ENCODE data around the gene ZFP62.

ZFP62 gene

GRCh38 chr5:180808461-180809000 lies 52.5 kb downstream of the ZFP62 start:
- no peak for DNase-seq

DNA sequence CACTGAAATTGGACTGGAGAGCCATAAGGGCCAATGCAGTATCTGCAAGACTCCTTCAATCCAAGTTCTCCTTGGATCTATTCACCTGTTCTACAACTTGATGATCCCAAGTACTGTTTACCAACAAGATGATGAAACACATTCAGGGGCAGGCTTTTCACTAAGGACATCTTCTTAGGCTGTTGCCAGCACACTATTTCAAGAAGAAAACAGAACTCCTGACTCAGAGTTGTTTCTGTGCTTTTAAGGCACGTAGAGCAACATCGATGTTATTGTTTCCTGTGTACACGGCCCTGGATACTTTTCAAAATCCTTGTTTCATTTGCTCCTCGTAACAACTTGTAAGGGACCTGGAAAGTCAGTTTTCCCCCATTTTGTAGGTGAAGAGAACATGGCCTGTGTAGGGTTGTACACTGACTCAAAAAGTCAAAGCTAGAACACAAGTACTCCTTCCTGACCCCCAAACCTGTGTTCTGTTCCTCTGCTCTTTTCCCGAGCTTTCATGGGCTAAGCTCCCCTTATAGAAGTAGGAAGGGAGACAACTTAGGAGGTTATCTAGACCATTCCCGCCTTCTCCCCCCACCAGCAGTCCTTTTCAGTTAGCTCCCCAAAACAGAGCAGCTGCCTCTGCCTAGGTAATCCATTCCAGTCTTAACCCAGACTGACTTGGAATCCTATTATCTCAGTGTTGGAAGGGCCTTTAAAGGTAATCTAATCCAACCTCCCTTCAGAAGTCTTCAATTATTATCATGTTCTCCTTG lies 53.2 kb downstream of the ZFP62 start:
- DNase-seq: no peak

GRCh38 chr5:180807046-180807445 lies 54.0 kb downstream of the ZFP62 start:
- DNase-seq: no peak

- DNase-seq: no peak
Measured at GRCh38 chr5:180806351-180807011, 54.6 kb downstream of the ZFP62 start.

- no peak for DNase-seq
Measured at GRCh38 chr5:180804129-180804618, 56.9 kb downstream of the ZFP62 start.

- peak in 3 of 4 experiments; percentile 37 to 72 (median 55) for DNase-seq
Measured at GRCh38 chr5:180803181-180804128, 57.6 kb downstream of the ZFP62 start.

- peak in 3 of 4 experiments; percentile 43 to 72 (median 47) for DNase-seq
Measured at GRCh38 chr5:180802325-180803180, 58.5 kb downstream of the ZFP62 start, which contains the start of gene MGAT1. MGAT1 (minus strand) TSS chr5:180802806; CDS start chr5:180792971, 9,835 bp downstream.

DNA sequence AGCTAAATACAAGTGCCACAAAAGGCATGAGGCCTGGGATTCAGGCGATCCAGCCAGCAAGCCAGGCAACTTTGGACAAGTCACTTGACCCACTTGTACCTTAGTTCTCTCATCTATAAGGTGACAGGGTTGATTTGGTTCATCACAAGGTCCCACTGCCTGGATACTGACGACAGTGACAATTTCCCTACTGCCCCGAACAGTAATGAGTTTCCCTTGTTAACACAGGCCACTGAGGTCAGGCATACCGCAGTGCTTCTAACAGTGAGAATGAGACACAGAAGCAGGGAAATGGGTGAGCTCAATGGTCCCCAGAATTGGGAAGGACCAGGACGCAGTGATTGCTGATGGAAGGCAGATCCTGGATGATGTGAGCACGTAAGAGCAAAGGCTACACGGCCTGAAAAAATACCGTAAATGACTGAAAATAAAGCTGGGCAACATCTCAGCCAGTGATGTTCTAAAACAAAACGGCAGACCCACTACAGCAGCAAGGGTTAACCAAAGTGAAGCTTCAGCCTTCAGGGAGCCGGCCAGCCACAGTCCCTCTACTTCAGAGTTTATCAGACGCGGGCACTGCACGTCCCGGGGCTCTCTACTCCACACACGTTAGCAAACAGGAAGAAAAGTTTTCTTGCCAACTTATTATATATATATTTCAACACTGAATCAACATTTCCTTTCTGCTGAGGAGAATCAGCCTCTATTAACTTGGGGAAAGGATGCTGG lies 59.3 kb downstream of the ZFP62 start:
- no peak for DNase-seq

- no peak for DNase-seq
Measured at GRCh38 chr5:180799902-180800801, 60.9 kb downstream of the ZFP62 start.

DNA sequence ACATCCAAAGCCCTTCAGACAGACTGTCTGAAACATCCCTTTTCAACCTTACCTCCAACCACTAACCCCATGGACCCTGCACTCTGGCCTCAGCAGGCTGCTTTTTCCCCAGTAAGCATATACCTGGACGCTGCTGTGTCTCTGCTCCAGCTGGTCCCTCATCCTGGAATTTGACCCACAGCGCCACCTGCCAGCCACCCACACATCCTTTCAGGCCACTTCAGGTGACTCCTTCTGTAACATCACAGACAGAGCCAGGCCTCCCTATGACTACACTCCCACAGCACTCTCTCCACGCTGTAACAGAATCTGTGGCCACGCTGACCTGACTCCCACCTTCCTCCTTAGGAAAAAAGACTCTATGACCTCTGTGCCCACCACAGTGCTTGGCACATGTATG lies 61.9 kb downstream of the ZFP62 start:
- no peak for DNase-seq

- DNase-seq: no peak
Measured at GRCh38 chr5:180798193-180798592, 62.9 kb downstream of the ZFP62 start.

Measured in activated naive CD4-positive, alpha-beta T cell (primary cell).